Sigmoid colon (tissue), 4 donors: ENCODE measurements around the gene FLNA.

Source experiments
- POLR2A ChIP-seq, 2 donors: fragments of 450-650 bp; IDR thresholded peaks; one replicate each; pipeline ENCODE4 v1.6.1; 2016; ENCODE audit warnings: antibody characterized with exemption in 2 of 2, mild to moderate bottlenecking in 2 of 2, moderate library complexity in 2 of 2
- POLR2AphosphoS5 ChIP-seq, 4 donors: sonication (generic); formaldehyde crosslinking; IDR thresholded peaks; one replicate each; pipeline ENCODE4 v1.6.1; 2017; ENCODE audit warnings: antibody characterized with exemption in 4 of 4
- TF ChIP-seq, protein P1 (sequence below), 4 experiments: fragments of 450-650 bp in 3 of 4; fragments of 200-600 bp in 1 of 4; IDR thresholded peaks; one replicate each; pipeline ENCODE4 v1.5.1; 2016 to 2019; ENCODE audit warnings: antibody characterized with exemption in 4 of 4, mild to moderate bottlenecking in 3 of 4, moderate library complexity in 2 of 4

DNA sequence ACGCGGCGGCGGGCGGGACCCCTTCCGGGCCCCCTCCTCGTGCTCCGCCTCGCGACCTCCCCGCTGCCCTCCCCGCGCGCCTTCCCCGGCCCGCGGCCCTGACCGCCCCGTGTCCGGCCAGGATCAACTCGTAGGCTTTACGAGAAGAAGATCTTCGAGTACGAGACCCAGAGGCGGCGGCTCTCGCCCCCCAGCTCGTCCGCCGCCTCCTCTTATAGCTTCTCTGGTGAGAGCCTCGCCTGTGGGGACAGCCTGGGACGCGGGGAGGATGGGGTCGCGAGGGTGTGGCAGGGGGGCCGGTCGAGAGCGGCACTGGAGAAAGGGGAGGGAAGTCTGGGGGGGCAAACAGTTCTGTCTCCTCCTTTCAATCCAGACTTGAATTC is 5.1 kb upstream of the FLNA start:
- TF ChIP-seq POLR2A (IDR thresholded peaks at IDR 0.05) (no peak), POLR2AphosphoS5 (IDR thresholded peaks at IDR 0.05) (no peak)
- TF ChIP-seq, protein P1, sequence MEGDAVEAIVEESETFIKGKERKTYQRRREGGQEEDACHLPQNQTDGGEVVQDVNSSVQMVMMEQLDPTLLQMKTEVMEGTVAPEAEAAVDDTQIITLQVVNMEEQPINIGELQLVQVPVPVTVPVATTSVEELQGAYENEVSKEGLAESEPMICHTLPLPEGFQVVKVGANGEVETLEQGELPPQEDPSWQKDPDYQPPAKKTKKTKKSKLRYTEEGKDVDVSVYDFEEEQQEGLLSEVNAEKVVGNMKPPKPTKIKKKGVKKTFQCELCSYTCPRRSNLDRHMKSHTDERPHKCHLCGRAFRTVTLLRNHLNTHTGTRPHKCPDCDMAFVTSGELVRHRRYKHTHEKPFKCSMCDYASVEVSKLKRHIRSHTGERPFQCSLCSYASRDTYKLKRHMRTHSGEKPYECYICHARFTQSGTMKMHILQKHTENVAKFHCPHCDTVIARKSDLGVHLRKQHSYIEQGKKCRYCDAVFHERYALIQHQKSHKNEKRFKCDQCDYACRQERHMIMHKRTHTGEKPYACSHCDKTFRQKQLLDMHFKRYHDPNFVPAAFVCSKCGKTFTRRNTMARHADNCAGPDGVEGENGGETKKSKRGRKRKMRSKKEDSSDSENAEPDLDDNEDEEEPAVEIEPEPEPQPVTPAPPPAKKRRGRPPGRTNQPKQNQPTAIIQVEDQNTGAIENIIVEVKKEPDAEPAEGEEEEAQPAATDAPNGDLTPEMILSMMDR (IDR thresholded peaks at IDR 0.05): no peak
